Heart left ventricle (tissue), 16 donors: Measurements from ENCODE around the gene NELFB. TPM values are rescaled to one million over a fixed set of nuclear protein-coding genes. Genes with fewer than 3 reads are reported as not detected.

ENCODE experiments used
- ATAC-seq, 4 donors: fragments of 200-7000 bp; cut with Tn5 transposase; one replicate each; pipeline ENCODE4 v1.9.1; 2020 to 2022; ENCODE audit warnings: moderate library complexity in 4 of 4, mild to moderate bottlenecking in 3 of 4, moderate number of reproducible peaks in 1 of 4
- DNase-seq, 5 donors: peaks; one replicate each; pipeline ENCODE4 v3.0.0-alpha.2; 2020
- H3K27ac ChIP-seq, 12 donors: fragments of 200-600 bp; sonication (generic) in 4 of 12; one replicate each; pipeline versions ENCODE4 v1.5.0 to v1.8.0; 2016 to 2022; ENCODE audit warnings: mild to moderate bottlenecking in 2 of 12
- H3K27me3 ChIP-seq, 9 donors: fragments of 200-600 bp; sonication (generic) in 2 of 9; one replicate each; pipeline versions ENCODE4 v1.5.1 to v1.8.0; 2016 to 2022; ENCODE audit warnings: mild to moderate bottlenecking in 3 of 9
- H3K36me3 ChIP-seq, 9 donors: fragments of 200-600 bp; sonication (generic) in 2 of 9; one replicate each; pipeline versions ENCODE4 v1.5.0 to v1.8.0; 2018 to 2022; ENCODE audit warnings: mild to moderate bottlenecking in 2 of 9
- H3K4me1 ChIP-seq, 12 donors: fragments of 200-600 bp; sonication (generic) in 4 of 12; one replicate each; pipeline versions ENCODE4 v1.5.0 to v1.8.0; 2016 to 2022; ENCODE audit warnings: mild to moderate bottlenecking in 3 of 12
- H3K4me3 ChIP-seq, 12 donors: fragments of 200-600 bp; sonication (generic) in 4 of 12; one replicate each; pipeline versions ENCODE4 v1.5.0 to v1.8.0; 2017 to 2022; ENCODE audit warnings: mild to moderate bottlenecking in 9 of 12, moderate library complexity in 4 of 12
- H3K9me3 ChIP-seq, 12 donors: fragments of 200-600 bp; sonication (generic) in 4 of 12; one replicate each; pipeline versions ENCODE4 v1.5.0 to v1.8.0; 2016 to 2022; ENCODE audit warnings: mild to moderate bottlenecking in 1 of 12
- CTCF ChIP-seq, 12 donors: fragments of 200-600 bp; sonication (generic) in 4 of 12; IDR thresholded peaks; one replicate each; pipeline versions ENCODE4 v1.5.0 to v1.8.0; 2018 to 2022; ENCODE audit warnings: antibody characterized with exemption in 12 of 12, mild to moderate bottlenecking in 5 of 12
- POLR2A ChIP-seq, 2 donors: fragments of 450-650 bp; IDR thresholded peaks; one replicate each; pipeline ENCODE4 v1.6.1; 2017; ENCODE audit warnings: antibody characterized with exemption in 2 of 2, mild to moderate bottlenecking in 2 of 2, moderate library complexity in 2 of 2
- WGBS, 4 donors: extraction: QIAGEN DNeasy Blood & Tissue Kit in 2 of 4; methylation state at CpG; one replicate each; pipeline versions ENCODE4 v1.1.5 to v1.1.7; 2013 to 2018; 5-methylcytosine and 5-hydroxymethylcytosine counted together
- intact Hi-C, 10 donors: fragments of 100-400 bp; cut with DNase I; formaldehyde crosslinking; loops; one replicate each; pipeline versions ENCODE4 v1.11.1 to v1.14.2; 2022
- polyA plus RNA-seq, 2 donors: library from polyadenylated mRNA; stranded (reverse); fragments of 200-250 nt; gene quantifications; one replicate each; pipeline ENCODE4 v1.2.3, GENCODE V29; 2013
- total RNA-seq, 9 donors: library from RNA; depleted of rRNA in 2 of 9; stranded (reverse); fragments of >200 nt in 2 of 9; fragmentation: NEBNext Ultra II Directional in 3 of 9; extraction: Animal tissue kit (Norgen Biotek cat#: 25700) in 3 of 9; gene quantifications; one replicate each; pipeline versions ENCODE4 v1.1.0 to v1.2.4, GENCODE V29; 2016 to 2023
- donor health status: ischemic (EF 13 %, LVEDD 7.1; RV severe dilation, severe dysfunction).
- donor health status: healthy with polysubstance abuse.
- donor health status: DM: no; HTN: yes; CAD: no.
- donor health status: DM: no; HTN: no; CAD: no.
- donor health status: ischemic (EF 25% LVEDD 6.9; RV normal size, moderate dysfunction).
- donor health status: ischemic (EF 25% LVEDD 5.7; RV mildly dilated, moderate dysfunction).
- donor health status: healthy.
- donor health status: DM: yes; HTN: yes; CAD: no.
- donor health status: ischemic (EF 35%, LVEDD 5.7; RV mildly dilated, moderate dysfunction).
- donor health status: nonischemic (EF 11% LVEDD 7.7; RV severe dilation, severe dysfunction).
- donor health status: DM: yes; HTN: yes; CAD: no.
- donor health status: PGD.
- donor health status: ischemic (EF 29% LVEDD 5.4; RV normal size, mild dysfunction).
- donor health status: nonischemic (EF 23%, LVEDD 6.1; RV moderate dilation, normal function).

NELFB gene
- total and polyA plus RNA-seq, 11 donors = 31.4 to 77.8 (median 38.1) TPM

DNA sequence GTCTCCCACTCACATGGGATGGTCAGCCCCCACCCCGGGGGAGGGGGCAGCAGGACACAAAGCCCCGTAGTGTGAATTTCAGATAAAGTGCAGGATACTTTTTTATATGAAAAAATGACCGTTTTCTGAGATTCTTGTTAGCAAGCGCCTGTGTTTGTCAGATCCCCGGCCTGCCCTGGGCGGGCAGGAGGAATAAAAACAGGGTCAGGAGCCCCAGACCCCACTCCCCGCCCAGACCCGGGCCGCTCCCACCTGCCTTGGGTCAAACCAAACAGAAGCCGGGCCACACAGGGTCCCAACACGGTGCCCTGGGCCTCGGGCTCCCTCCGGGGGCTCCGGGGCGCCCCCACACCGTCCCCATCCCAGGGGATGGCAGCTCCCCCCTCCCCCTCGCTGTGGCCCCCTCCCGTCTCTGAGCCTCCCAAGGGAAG is 60.5 kb downstream of the NELFB start:
- H3K27me3 ChIP-seq = peaks cover 0 to 21% (median 6%) of the 10 kb centered on the region in 9 donors
- peak in 1 of 5 donors; percentile 58 for DNase-seq
- H3K27ac ChIP-seq = peak overlapping the region; percentile 11 to 97 (median 74)
- intact Hi-C loops = loop anchor here in 1 of 10 donors (5.0 kb wide), 1 partner anchor 77 kb away; no protein-coding TSS in a partner anchor
- peaks cover 3 to 72% (median 38%) of the 10 kb centered on the region in 12 donors for H3K4me1 ChIP-seq
- no peak for ATAC-seq
- H3K4me3 ChIP-seq = peak overlapping the region in 10 of 12 donors; percentile 10 to 53 (median 49)
- no peaks in the 10 kb centered on the region for H3K36me3 ChIP-seq
- H3K9me3 ChIP-seq = no peaks in the 10 kb centered on the region
- no peak for TF ChIP-seq CTCF (IDR thresholded peaks at IDR 0.05)
- no peak for TF ChIP-seq POLR2A (IDR thresholded peaks at IDR 0.05)
- WGBS, 4 donors = 30 to 33% (median 32%) methylated on average over 14 to 18 of the region's 18 CpGs

GRCh38 chr9:137316012-137316981 is 61.2 kb downstream of the NELFB start:
- TF ChIP-seq POLR2A (IDR thresholded peaks at IDR 0.05) (no peak), CTCF (IDR thresholded peaks at IDR 0.05) (no peak)
- DNase-seq (peak; percentile 56 to 83 (median 81)), ATAC-seq (peak in 2 of 4 donors; percentile 31 to 52)
- Histone ChIP-seq H3K36me3 (no peaks in the 10 kb centered on the region), H3K4me1 (peaks cover 3 to 78% (median 42%) of the 10 kb centered on the region in 12 donors), H3K9me3 (no peaks in the 10 kb centered on the region), H3K27me3 (peaks cover 0 to 21% (median 6%) of the 10 kb centered on the region in 9 donors), H3K4me3 (peak overlapping the region; percentile 20 to 53 (median 46)), H3K27ac (peak overlapping the region; percentile 25 to 97 (median 75))
- intact Hi-C loops = loop anchor here in 1 of 10 donors (5.0 kb wide), 1 partner anchor 76 kb away; no protein-coding TSS in a partner anchor
- WGBS, 4 donors = 7 to 29% (median 11%) methylated on average over 22 to 83 of the region's 83 CpGs

GRCh38 chr9:137317021-137317717 is 62.0 kb downstream of the NELFB start:
- WGBS, 4 donors = 92 to 95% (median 93%) methylated on average over 7 to 19 of the region's 19 CpGs
- Histone ChIP-seq H3K27ac (peak overlapping the region; percentile 9 to 97 (median 75)), H3K27me3 (peaks cover 0 to 21% (median 6%) of the 10 kb centered on the region in 9 donors), H3K36me3 (no peaks in the 10 kb centered on the region), H3K4me3 (no peak overlapping the region), H3K9me3 (no peaks in the 10 kb centered on the region), H3K4me1 (peaks cover 3 to 83% (median 45%) of the 10 kb centered on the region in 12 donors)
- peak in 1 of 5 donors; percentile 16 for DNase-seq
- no peak for ATAC-seq
- TF ChIP-seq CTCF (IDR thresholded peaks at IDR 0.05) (no peak), POLR2A (IDR thresholded peaks at IDR 0.05) (no peak)
- intact Hi-C loops = loop anchor here in 1 of 10 donors (5.0 kb wide), 1 partner anchor 75 kb away; no protein-coding TSS in a partner anchor
